DOHH2 (cell line): ENCODE measurements around the gene SYNJ2.

Experiments
- CTCF ChIP-seq: fragments of 200-600 bp; sonication (generic); IDR thresholded peaks from one replicate; pipeline ENCODE4 v1.5.1; 2014; ENCODE audit warnings: antibody characterized with exemption, mild to moderate bottlenecking, low read depth, low read length; ENCODE audit not compliant: poor library complexity, severe bottlenecking
- EZH2phosphoT487 ChIP-seq: fragments of 200-600 bp; sonication (generic); IDR thresholded peaks from 2 replicates; pipeline ENCODE4 v1.6.1; 2017; ENCODE audit warnings: borderline replicate concordance, mild to moderate bottlenecking, antibody characterized with exemption, low read length, moderate library complexity, mixed read lengths

GRCh38 chr6:157978021-157978783 lies 3.5 kb upstream of the SYNJ2 start:
- TF ChIP-seq EZH2phosphoT487 (no peak), CTCF (no peak)
